Mesothelial cell of epicardium (in vitro differentiated cells): ENCODE data around the gene DGKD. TPM values are rescaled to one million over a fixed set of nuclear protein-coding genes. Genes with fewer than 3 reads are reported as not detected.

Source experiments
- DNase-seq, 2 experiments: peaks; one replicate each; pipeline ENCODE4 v3.0.0; 2021; ENCODE audit warnings: low spot score in 2 of 2; ENCODE audit not compliant: unreplicated experiment in 2 of 2
- H3K27ac Mint-ChIP-seq: 2 replicates; pipeline ENCODE4 v1.8.0; 2021; ENCODE audit warnings: mixed read lengths
- H3K27me3 Mint-ChIP-seq: 2 replicates; pipeline ENCODE4 v1.8.0; 2021; ENCODE audit warnings: low read depth, mixed read lengths
- H3K36me3 Mint-ChIP-seq: 2 replicates; pipeline ENCODE4 v1.8.0; 2021; ENCODE audit warnings: mixed read lengths
- H3K4me1 Mint-ChIP-seq: 2 replicates; pipeline ENCODE4 v1.8.0; 2021; ENCODE audit warnings: mixed read lengths
- H3K4me3 Mint-ChIP-seq: 2 replicates; pipeline ENCODE4 v1.8.0; 2021; ENCODE audit warnings: mild to moderate bottlenecking, moderate library complexity, mixed read lengths
- H3K9me3 Mint-ChIP-seq: 2 replicates; pipeline ENCODE4 v1.8.0; 2021; ENCODE audit warnings: mixed read lengths
- total RNA-seq: library from RNA; stranded (reverse); gene quantifications from 3 replicates; pipeline ENCODE4 v1.2.1, GENCODE V29; 2021
- TF ChIP-seq, protein P1 (sequence below): fragments of 200-600 bp; sonication (generic); IDR thresholded peaks from one replicate; pipeline ENCODE4 v1.5.0; 2021; ENCODE audit warnings: antibody characterized with exemption; ENCODE audit not compliant: unreplicated experiment

DGKD gene
- total RNA-seq, 1 donor from 2014 or later: 64.5 TPM

DNA sequence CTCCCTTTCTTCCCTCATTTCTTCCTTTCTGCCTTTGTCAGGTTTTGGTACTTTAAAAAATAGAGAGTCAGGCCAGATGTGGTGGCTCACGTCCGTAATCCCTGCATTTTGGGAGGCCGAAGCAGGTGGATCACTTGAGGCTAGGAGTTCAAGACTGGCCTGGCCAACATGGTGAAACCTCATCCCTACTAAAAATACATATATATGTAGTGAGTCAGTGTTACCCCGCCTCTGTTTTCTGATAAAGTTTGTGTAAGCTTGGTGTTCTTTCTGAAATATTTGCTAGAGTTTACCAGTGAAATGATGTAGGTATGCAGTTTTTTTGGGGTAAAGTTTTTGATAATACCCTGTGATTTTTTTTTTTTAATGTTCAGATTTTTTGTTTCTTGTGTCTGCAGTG, 58.8 kb downstream of the DGKD start:
- DNase-seq: no peak
- Mint-ChIP-seq H3K9me3 (peaks cover 28% of the 10 kb centered on the region), H3K4me3 (no peak overlapping the region), H3K4me1 (no peaks in the 10 kb centered on the region), H3K27ac (no peak overlapping the region), H3K27me3 (no peaks in the 10 kb centered on the region), H3K36me3 (peaks cover 24% of the 10 kb centered on the region)
- TF ChIP-seq, protein P1, sequence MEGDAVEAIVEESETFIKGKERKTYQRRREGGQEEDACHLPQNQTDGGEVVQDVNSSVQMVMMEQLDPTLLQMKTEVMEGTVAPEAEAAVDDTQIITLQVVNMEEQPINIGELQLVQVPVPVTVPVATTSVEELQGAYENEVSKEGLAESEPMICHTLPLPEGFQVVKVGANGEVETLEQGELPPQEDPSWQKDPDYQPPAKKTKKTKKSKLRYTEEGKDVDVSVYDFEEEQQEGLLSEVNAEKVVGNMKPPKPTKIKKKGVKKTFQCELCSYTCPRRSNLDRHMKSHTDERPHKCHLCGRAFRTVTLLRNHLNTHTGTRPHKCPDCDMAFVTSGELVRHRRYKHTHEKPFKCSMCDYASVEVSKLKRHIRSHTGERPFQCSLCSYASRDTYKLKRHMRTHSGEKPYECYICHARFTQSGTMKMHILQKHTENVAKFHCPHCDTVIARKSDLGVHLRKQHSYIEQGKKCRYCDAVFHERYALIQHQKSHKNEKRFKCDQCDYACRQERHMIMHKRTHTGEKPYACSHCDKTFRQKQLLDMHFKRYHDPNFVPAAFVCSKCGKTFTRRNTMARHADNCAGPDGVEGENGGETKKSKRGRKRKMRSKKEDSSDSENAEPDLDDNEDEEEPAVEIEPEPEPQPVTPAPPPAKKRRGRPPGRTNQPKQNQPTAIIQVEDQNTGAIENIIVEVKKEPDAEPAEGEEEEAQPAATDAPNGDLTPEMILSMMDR: no peak

DNA sequence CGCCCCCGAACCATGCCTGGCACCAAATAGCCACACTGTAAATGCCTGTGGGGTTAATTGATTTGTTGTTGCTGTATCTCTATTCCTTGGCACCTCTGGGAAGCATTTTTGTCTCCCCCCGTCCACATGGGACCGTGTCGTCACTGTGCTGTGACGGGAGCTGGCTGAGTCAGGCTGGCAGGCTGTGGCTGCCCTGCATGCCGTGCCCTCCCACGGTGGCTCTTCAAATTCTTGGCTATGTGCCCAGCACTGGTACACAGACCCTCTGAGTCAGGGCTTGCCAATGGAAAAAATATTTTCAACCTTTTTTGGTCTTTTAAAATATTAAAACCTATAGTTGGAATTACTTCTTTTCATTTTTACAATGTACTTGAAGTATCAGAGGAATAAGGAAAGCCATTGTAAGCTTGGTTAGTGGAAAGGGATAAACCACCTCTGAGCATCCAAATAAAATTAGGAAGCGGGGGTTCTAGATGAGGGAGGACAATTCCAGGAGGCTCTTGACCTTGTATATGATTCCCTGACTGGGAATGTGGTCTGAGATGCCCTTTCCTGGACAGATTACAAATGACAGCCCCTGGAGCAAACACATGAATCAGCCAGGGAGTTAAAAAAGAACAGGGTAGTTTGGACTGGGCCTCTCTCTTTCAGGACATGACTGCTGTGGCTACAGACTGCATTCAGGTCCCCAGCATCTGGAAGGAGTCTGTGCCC, 59.4 kb downstream of the DGKD start:
- TF ChIP-seq, protein P1: no peak
- Mint-ChIP-seq H3K4me1 (no peaks in the 10 kb centered on the region), H3K9me3 (peaks cover 28% of the 10 kb centered on the region), H3K36me3 (peaks cover 24% of the 10 kb centered on the region), H3K4me3 (no peak overlapping the region), H3K27me3 (no peaks in the 10 kb centered on the region), H3K27ac (peak overlapping the region; percentile 30)
- no peak for DNase-seq

DNA sequence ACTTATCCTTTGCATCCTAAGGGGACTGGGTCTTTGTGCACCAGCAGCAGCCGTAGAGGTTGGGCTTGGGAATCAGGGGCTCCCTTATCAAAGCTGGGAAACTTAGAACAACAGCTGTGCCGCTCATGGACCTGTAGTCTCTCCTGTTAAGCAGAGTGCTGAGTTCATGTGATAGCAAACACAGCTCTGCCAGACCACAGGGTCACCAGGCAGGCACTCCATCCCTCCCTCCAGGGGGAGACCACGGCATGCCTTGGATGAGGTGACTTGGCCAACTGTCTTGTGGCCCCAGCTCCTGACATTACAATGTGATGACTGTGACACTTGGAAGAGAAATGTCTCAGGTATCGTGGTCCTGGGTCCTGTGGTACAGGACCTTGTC, 60.0 kb downstream of the DGKD start:
- Mint-ChIP-seq H3K9me3 (peaks cover 28% of the 10 kb centered on the region), H3K27me3 (no peaks in the 10 kb centered on the region), H3K36me3 (peaks cover 24% of the 10 kb centered on the region), H3K4me3 (no peak overlapping the region), H3K27ac (no peak overlapping the region), H3K4me1 (peaks cover 2% of the 10 kb centered on the region)
- TF ChIP-seq, protein P1: no peak
- DNase-seq: no peak

DNA sequence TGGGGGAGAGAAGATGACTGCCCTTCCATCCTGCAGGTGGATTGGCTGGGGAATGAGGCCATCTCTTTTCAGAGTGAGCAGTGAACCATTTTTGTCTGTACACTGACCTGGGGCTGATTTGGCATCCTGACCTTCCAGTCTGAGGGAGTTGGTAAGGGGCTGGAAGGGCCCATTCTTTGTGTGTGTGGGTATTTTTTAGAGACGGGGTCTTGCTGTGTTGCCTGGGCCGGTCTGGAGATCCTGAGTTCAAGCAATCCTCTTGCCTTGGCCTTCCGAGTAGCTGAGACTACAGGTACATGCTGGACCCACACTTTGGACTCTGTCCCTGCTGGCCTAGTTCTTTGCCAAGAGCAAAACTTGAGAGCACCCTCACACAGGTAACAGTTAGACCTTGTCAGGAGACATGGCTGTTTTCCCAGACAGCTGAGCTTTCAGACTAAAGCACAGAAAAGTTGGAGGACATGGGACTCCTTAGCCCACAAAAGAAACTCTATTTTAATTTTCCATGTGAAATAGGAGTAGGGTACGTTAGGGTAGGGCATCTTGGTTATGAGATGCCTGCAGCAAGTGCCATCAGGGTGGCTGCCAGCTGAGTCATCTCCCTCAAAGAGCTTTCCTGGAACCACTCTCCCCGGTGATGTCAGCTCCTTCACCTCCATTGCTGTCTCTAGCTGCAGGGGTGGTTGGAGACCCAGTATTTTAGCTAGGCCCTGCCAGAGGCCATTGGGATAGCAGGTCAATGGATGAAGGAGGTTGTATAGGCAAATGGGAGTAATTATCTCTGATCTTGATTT, 60.7 kb downstream of the DGKD start:
- peaks cover 28% of the 10 kb centered on the region for H3K9me3 Mint-ChIP-seq
- H3K27ac Mint-ChIP-seq: no peak overlapping the region
- DNase-seq: no peak
- H3K4me3 Mint-ChIP-seq: no peak overlapping the region
- TF ChIP-seq, protein P1: no peak
- H3K4me1 Mint-ChIP-seq: peaks cover 8% of the 10 kb centered on the region
- H3K36me3 Mint-ChIP-seq: peaks cover 24% of the 10 kb centered on the region
- H3K27me3 Mint-ChIP-seq: no peaks in the 10 kb centered on the region

DNA sequence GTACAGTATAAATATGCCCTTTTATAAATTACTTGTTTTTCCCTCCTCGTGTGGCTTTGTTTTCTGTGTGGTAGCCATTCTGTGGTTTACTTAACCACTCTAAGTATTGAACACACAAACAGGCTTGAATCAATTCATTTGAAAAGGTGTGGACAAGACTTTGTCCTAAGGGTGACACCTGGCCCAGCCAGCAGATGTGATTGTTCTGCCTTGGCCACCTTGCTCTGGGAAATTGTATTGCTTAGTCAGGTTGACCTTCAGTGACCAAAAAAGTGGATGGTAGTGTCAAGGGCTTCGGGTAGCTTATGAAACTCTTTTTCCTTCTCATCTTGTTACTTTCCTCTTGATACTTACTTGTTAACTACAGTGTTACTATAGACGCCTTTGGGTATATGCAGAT, 61.9 kb downstream of the DGKD start:
- H3K27ac Mint-ChIP-seq: no peak overlapping the region
- DNase-seq: no peak
- H3K4me1 Mint-ChIP-seq: peaks cover 14% of the 10 kb centered on the region
- peaks cover 14% of the 10 kb centered on the region for H3K36me3 Mint-ChIP-seq
- no peaks in the 10 kb centered on the region for H3K27me3 Mint-ChIP-seq
- no peak overlapping the region for H3K4me3 Mint-ChIP-seq
- TF ChIP-seq, protein P1: no peak
- H3K9me3 Mint-ChIP-seq: peaks cover 17% of the 10 kb centered on the region
